IMR-90 (cell line): ENCODE data around the gene CNTFR. TPM values are rescaled to one million over a fixed set of nuclear protein-coding genes. Genes with fewer than 3 reads are reported as not detected.

ENCODE experiments used
- ATAC-seq: fragments of 200-7000 bp; cut with Tn5 transposase; 2 replicates; pipeline ENCODE4 v1.9.1; 2020; ENCODE audit warnings: low read depth, mild to moderate bottlenecking, moderate library complexity
- BruUV-seq: library from RNA; stranded (reverse); fragments of 400-500 nt; replicated peaks from 2 replicates; lab custom pipeline; 2021; lab: Mats Ljungman, UMichigan
- CTCF ChIA-PET: fragments of 300-600 bp; formaldehyde crosslinking; extraction: SDS; loops from one replicate; lab custom pipeline; 2021; ENCODE audit warnings: antibody characterized with exemption; lab: Yijun Ruan, JAX
- POLR2A ChIA-PET: fragments of 300-600 bp; sonication (Branson Sonifier 250); formaldehyde crosslinking; loops from one replicate; lab custom pipeline; 2022; ENCODE audit warnings: antibody characterized with exemption; ENCODE audit not compliant: unreplicated experiment; lab: Charles Lee
- DNase-seq: peaks from one replicate; pipeline ENCODE4 v3.0.0; 2013
- H2AFZ ChIP-seq: replicated peaks from 2 replicates; pipeline ENCODE3; 2013; ENCODE audit warnings: low read length, mild to moderate bottlenecking; ENCODE audit not compliant: poor library complexity
- H2AK5ac ChIP-seq: 2 replicates; pipeline ENCODE4 v1.6.1; 2013; ENCODE audit warnings: low read depth, low read length, inconsistent platforms
- H2AK9ac ChIP-seq: replicated peaks from 2 replicates; pipeline ENCODE3; 2013; ENCODE audit warnings: mild to moderate bottlenecking, low read depth, low read length, moderate library complexity; ENCODE audit not compliant: poor library complexity
- H2BK120ac ChIP-seq: 2 replicates; pipeline ENCODE4 v1.6.1; 2013; ENCODE audit warnings: low read depth, low read length, inconsistent platforms
- H2BK15ac ChIP-seq: 3 replicates; pipeline ENCODE4 v1.6.1; 2013; ENCODE audit warnings: low read depth, low read length, inconsistent platforms
- H2BK20ac ChIP-seq: 2 replicates; pipeline ENCODE4 v1.6.1; 2013; ENCODE audit warnings: low read depth, mild to moderate bottlenecking, inconsistent platforms, low read length, moderate library complexity
- H2BK5ac ChIP-seq: 2 replicates; pipeline ENCODE4 v1.6.1; 2013; ENCODE audit warnings: mild to moderate bottlenecking, low read depth, low read length, inconsistent platforms; ENCODE audit not compliant: poor library complexity, severe bottlenecking
- H3K14ac ChIP-seq: replicated peaks from 2 replicates; pipeline ENCODE4 v1.6.1; 2013; ENCODE audit warnings: low read depth, low read length, inconsistent platforms
- H3K18ac ChIP-seq: 2 replicates; pipeline ENCODE4 v1.6.1; 2013; ENCODE audit warnings: low read depth, low read length, control low read depth
- H3K23ac ChIP-seq: 2 replicates; pipeline ENCODE4 v1.6.1; 2013; ENCODE audit warnings: low read depth, low read length, inconsistent platforms
- H3K27ac ChIP-seq: 2 replicates; pipeline ENCODE4 v1.5.1; 2013; ENCODE audit warnings: mild to moderate bottlenecking, control low read depth, low read length; ENCODE audit not compliant: insufficient read depth
- H3K27me3 ChIP-seq: 2 replicates; pipeline ENCODE4 v1.6.1; 2013; ENCODE audit warnings: low read length; ENCODE audit not compliant: control insufficient read depth, insufficient read depth
- H3K36me3 ChIP-seq: 2 replicates; pipeline ENCODE4 v1.6.1; 2013; ENCODE audit warnings: low read length, mixed read lengths; ENCODE audit not compliant: control insufficient read depth, insufficient read depth
- H3K4ac ChIP-seq: 2 replicates; pipeline ENCODE4 v1.6.1; 2013; ENCODE audit warnings: low read depth, low read length, inconsistent platforms
- H3K4me1 ChIP-seq: 2 replicates; pipeline ENCODE4 v1.6.1; 2013; ENCODE audit warnings: low read length, mixed read lengths; ENCODE audit not compliant: control insufficient read depth, insufficient read depth
- H3K4me2 ChIP-seq: 2 replicates; pipeline ENCODE4 v1.6.1; 2013; ENCODE audit warnings: low read depth, mild to moderate bottlenecking, control low read depth, low read length, moderate library complexity
- H3K4me3 ChIP-seq: 2 replicates; pipeline ENCODE4 v1.5.1; 2013; ENCODE audit warnings: low read depth, mild to moderate bottlenecking, control low read depth, low read length, moderate library complexity; ENCODE audit not compliant: insufficient read depth
- H3K56ac ChIP-seq: 2 replicates; pipeline ENCODE4 v1.6.1; 2013; ENCODE audit warnings: low read length, inconsistent platforms; ENCODE audit not compliant: insufficient read depth; ENCODE audit errors: extremely low read depth
- H3K79me1 ChIP-seq, 2 experiments: 2 replicates each; pipeline ENCODE4 v1.6.1; 2013; ENCODE audit warnings: low read length in 2 of 2, inconsistent platforms in 1 of 2, low read depth in 1 of 2
- H3K9ac ChIP-seq: 2 replicates; pipeline ENCODE4 v1.6.1; 2013; ENCODE audit warnings: low read depth, low read length, control low read depth
- H3K9me1 ChIP-seq: 2 replicates; pipeline ENCODE4 v1.6.1; 2013; ENCODE audit warnings: low read length, inconsistent platforms; ENCODE audit not compliant: insufficient read depth
- H3K9me3 ChIP-seq: 2 replicates; pipeline ENCODE4 v1.6.1; 2013; ENCODE audit warnings: low read length; ENCODE audit not compliant: control insufficient read depth, insufficient read depth
- H4K20me1 ChIP-seq: 2 replicates; pipeline ENCODE4 v1.6.1; 2013; ENCODE audit warnings: low read length, inconsistent platforms; ENCODE audit not compliant: insufficient read depth
- H4K5ac ChIP-seq: 2 replicates; pipeline ENCODE4 v1.6.1; 2013; ENCODE audit warnings: mild to moderate bottlenecking, low read depth, low read length, control low read depth
- H4K8ac ChIP-seq, 2 experiments: 2 replicates each; pipeline ENCODE4 v1.6.1; 2013; ENCODE audit warnings: low read depth in 2 of 2, low read length in 2 of 2, control low read depth in 1 of 2, inconsistent platforms in 1 of 2
- H4K91ac ChIP-seq: 2 replicates; pipeline ENCODE4 v1.6.1; 2013; ENCODE audit warnings: low read depth, low read length, inconsistent platforms; ENCODE audit not compliant: insufficient read depth
- POLR2A ChIP-seq: IDR thresholded peaks from 2 replicates; pipeline ENCODE4 v1.6.1; 2012; ENCODE audit warnings: mild to moderate bottlenecking, low read depth, low read length
- WGBS, 2 experiments: methylation state at CpG; one replicate each; pipeline versions ENCODE4 v1.1.5 to v1.1.7; 2013; ENCODE audit warnings: missing lambda C conversion rate in 2 of 2; ENCODE audit not compliant: insufficient read length in 1 of 2; ENCODE audit errors: extremely low coverage in 2 of 2; 5-methylcytosine and 5-hydroxymethylcytosine counted together
- dilution Hi-C: fragments of 300-500 bp; cut with HindIII; formaldehyde crosslinking; loops from one replicate; pipeline ENCODE4 v1.14.3; 2018; ENCODE audit warnings: low sequenced_read_pairs; ENCODE audit not compliant: unreplicated experiment
- in situ Hi-C: fragments of 300-500 bp; cut with MboI; formaldehyde crosslinking; loops from 3 replicates; pipeline ENCODE4 v1.14.3; 2019; ENCODE audit warnings: low sequenced_read_pairs, inconsistent platforms, mixed read lengths
- intact Hi-C: fragments of 100-400 bp; cut with micrococcal nuclease; formaldehyde crosslinking; loops from 2 replicates; pipeline ENCODE4 v1.10.0; 2022
- polyA plus RNA-seq, 3 experiments: library from polyadenylated mRNA; depleted of rRNA; stranded (reverse); fragments of >200 nt; gene quantifications; 2 replicates each; pipeline ENCODE4 v1.2.3, GENCODE V29; 2012; ENCODE audit warnings: low replicate concordance in 1 of 3
- total RNA-seq: library from RNA; depleted of rRNA; stranded (reverse); fragments of >200 nt; gene quantifications from 2 replicates; pipeline ENCODE4 v1.2.3, GENCODE V29; 2012

The CNTFR gene
- total and polyA plus RNA-seq, 2 of the 4 experiments (the other 2 are of a cell fraction), result not detected

DNA sequence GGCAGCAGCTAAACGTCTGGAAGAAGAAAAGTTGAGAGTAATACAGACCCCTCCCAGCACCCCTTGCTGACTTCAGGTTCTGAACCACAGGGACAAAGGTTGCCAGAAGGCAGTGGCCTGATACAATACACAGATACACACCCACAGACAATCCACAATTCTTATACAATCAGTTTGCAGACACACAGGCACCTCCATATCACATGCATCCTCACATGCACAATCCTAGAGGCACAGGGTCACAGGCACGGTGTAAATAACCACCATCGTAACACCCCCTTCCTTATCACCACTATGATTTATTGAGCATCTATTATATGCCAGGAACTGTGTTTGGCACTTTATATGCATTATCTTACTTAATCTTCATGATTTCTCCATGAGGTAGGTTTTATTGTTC is 8.2 kb downstream of the CNTFR start:
- Histone ChIP-seq H3K9me3 (no peaks in the 10 kb centered on the region), H3K14ac (no peak overlapping the region), H3K27ac (no peak overlapping the region), H2AK5ac (no peak overlapping the region), H3K4me1 (no peaks in the 10 kb centered on the region), H3K9me1 (no peaks in the 10 kb centered on the region; the same call in 1 of the 2 replicates), H2AFZ (no peak overlapping the region), H3K27me3 (peaks cover 93% of the 10 kb centered on the region), H4K5ac (no peak overlapping the region), H4K20me1 (no peaks in the 10 kb centered on the region; the same call in 1 of the 2 replicates), H3K4me2 (no peak overlapping the region), H3K9ac (no peak overlapping the region), H3K18ac (no peak overlapping the region), H4K8ac (no peak overlapping the region), H3K56ac (no peak overlapping the region), H3K79me1 (no peaks in the 10 kb centered on the region), H3K36me3 (no peaks in the 10 kb centered on the region), H3K23ac (no peak overlapping the region), H2BK15ac (no peak overlapping the region), H2AK9ac (no peak overlapping the region), H2BK120ac (no peak overlapping the region), H3K4ac (no peak overlapping the region), H4K91ac (no peak overlapping the region), H3K4me3 (no peak overlapping the region), H2BK20ac (no peak overlapping the region), H2BK5ac (no peak overlapping the region)
- dilution Hi-C loops, result no loop called here
- CTCF ChIA-PET, result interaction anchor here (1.0 kb wide), 1 partner anchor 10 kb away, joined by 3 read pairs; no protein-coding TSS in a partner anchor
- POLR2A ChIA-PET, result no interaction called here
- TF ChIP-seq POLR2A, result no peak
- DNase-seq (no peak), ATAC-seq (no peak)
- BruUV-seq, result no TSS peak
- no CpG with 5 or more reads among the region's 3 CpGs for WGBS, 2 experiments
- in situ Hi-C loops, result no loop called here
- intact Hi-C loops, result no loop called here
